PC-9 (cell line): ENCODE data around the gene ACTL8. TPM values are rescaled to one million over a fixed set of nuclear protein-coding genes. Genes with fewer than 3 reads are reported as not detected.

Source experiments
- BruUV-seq: library from RNA; stranded (reverse); fragments of 400-500 nt; replicated peaks from 2 replicates; lab custom pipeline; 2021; lab: Mats Ljungman, UMichigan
- CTCF ChIA-PET: fragments of 300-600 bp; sonication (Branson Sonifier 250); formaldehyde crosslinking; loops from one replicate; lab custom pipeline; 2022; ENCODE audit warnings: antibody characterized with exemption; lab: Charles Lee
- POLR2A ChIA-PET: fragments of 300-600 bp; sonication (Branson Sonifier 250); formaldehyde crosslinking; loops from one replicate; lab custom pipeline; 2022; ENCODE audit warnings: antibody characterized with exemption; ENCODE audit not compliant: unreplicated experiment; lab: Charles Lee
- DNase-seq, 2 experiments: peaks; one replicate each; pipeline versions ENCODE4 v3.0.0 to v3.0.0-alpha.2; 2015 to 2022; ENCODE audit warnings: mixed read lengths in 1 of 2
- H2AFZ ChIP-seq: fragments of 200-600 bp; sonication (generic); 2 replicates; pipeline ENCODE4 v1.8.1; 2017; ENCODE audit warnings: antibody characterized with exemption
- H3F3A ChIP-seq: fragments of 200-600 bp; sonication (generic); 2 replicates; pipeline ENCODE4 v1.8.1; 2017; ENCODE audit warnings: antibody characterized with exemption, mild to moderate bottlenecking, low read depth; ENCODE audit not compliant: insufficient read depth
- H3K27ac ChIP-seq: fragments of 200-600 bp; sonication (generic); 2 replicates; pipeline ENCODE4 v1.6.1; 2016; ENCODE audit warnings: mixed run types
- H3K27me3 ChIP-seq: fragments of 200-600 bp; sonication (generic); 2 replicates; pipeline ENCODE4 v1.6.1; 2016; ENCODE audit warnings: low read depth, mixed run types; ENCODE audit not compliant: insufficient read depth
- H3K36me3 ChIP-seq: fragments of 200-600 bp; sonication (generic); 2 replicates; pipeline ENCODE4 v1.6.1; 2016; ENCODE audit warnings: low read depth, mixed run types
- H3K4me1 ChIP-seq: fragments of 200-600 bp; sonication (generic); replicated peaks from 2 replicates; pipeline ENCODE4 v1.6.1; 2016; ENCODE audit warnings: mixed run types; ENCODE audit not compliant: insufficient read depth
- H3K4me2 ChIP-seq: fragments of 200-600 bp; sonication (generic); 2 replicates; pipeline ENCODE4 v1.6.1; 2017; ENCODE audit warnings: mixed run types
- H3K4me3 ChIP-seq: fragments of 200-600 bp; sonication (generic); 2 replicates; pipeline ENCODE4 v1.6.1; 2016; ENCODE audit warnings: mixed run types
- H3K79me2 ChIP-seq: fragments of 200-600 bp; sonication (generic); 2 replicates; pipeline ENCODE4 v1.6.1; 2017; ENCODE audit warnings: low read depth, mixed run types
- H3K9me2 ChIP-seq: fragments of 200-600 bp; sonication (generic); 2 replicates; pipeline ENCODE4 v1.8.1; 2017; ENCODE audit warnings: mild to moderate bottlenecking; ENCODE audit not compliant: insufficient read depth
- H3K9me3 ChIP-seq: fragments of 200-600 bp; sonication (generic); 2 replicates; pipeline ENCODE4 v1.8.1; 2016; ENCODE audit warnings: low read depth; ENCODE audit not compliant: insufficient read depth
- H4K20me1 ChIP-seq: fragments of 200-600 bp; sonication (generic); 2 replicates; pipeline ENCODE4 v1.8.1; 2017; ENCODE audit not compliant: insufficient read depth
- CTCF ChIP-seq: fragments of 200-600 bp; sonication (generic); conservative IDR thresholded peaks from 2 replicates; pipeline ENCODE4 v1.6.1; 2017; ENCODE audit warnings: mixed run types, antibody characterized with exemption, mild to moderate bottlenecking, moderate library complexity
- EZH2 ChIP-seq: fragments of 200-600 bp; sonication (generic); IDR thresholded peaks from 2 replicates; pipeline ENCODE4 v1.8.0; 2017; ENCODE audit warnings: antibody characterized with exemption, low read depth
- intact Hi-C: fragments of 100-400 bp; cut with micrococcal nuclease; formaldehyde crosslinking; loops from one replicate; pipeline ENCODE4 v1.10.0; 2022; ENCODE audit not compliant: unreplicated experiment
- total RNA-seq: library from RNA; stranded (reverse); gene quantifications from 2 replicates; pipeline ENCODE4 v1.2.3, GENCODE V29; 2021

Gene ACTL8
- total RNA-seq, 1 experiment from 2014 or later, result 0.68 TPM

- Histone ChIP-seq H3F3A (no peaks in the 10 kb centered on the region), H3K79me2 (no peaks in the 10 kb centered on the region), H3K36me3 (no peaks in the 10 kb centered on the region), H3K4me2 (no peak overlapping the region), H3K27me3 (peaks cover 26% of the 10 kb centered on the region), H4K20me1 (no peaks in the 10 kb centered on the region), H2AFZ (no peak overlapping the region), H3K4me3 (no peak overlapping the region), H3K27ac (no peak overlapping the region), H3K9me2 (no peaks in the 10 kb centered on the region), H3K9me3 (no peaks in the 10 kb centered on the region), H3K4me1 (no peaks in the 10 kb centered on the region)
- no TSS peak for BruUV-seq
- CTCF ChIA-PET, result no interaction called here
- POLR2A ChIA-PET, result interaction anchor here (0.6 kb wide), 1 partner anchor 14 kb away, joined by 4 read pairs; no protein-coding TSS in a partner anchor
- TF ChIP-seq EZH2 (no peak), CTCF (no peak)
- intact Hi-C loops, result no loop called here
- no peak for DNase-seq
Measured at GRCh38 chr1:17739050-17739449, 16.1 kb upstream of the ACTL8 start.

GRCh38 chr1:17741052-17741451, 14.1 kb upstream of the ACTL8 start:
- H3K9me3 ChIP-seq, result no peaks in the 10 kb centered on the region
- H3K4me2 ChIP-seq, result no peak overlapping the region
- no peak overlapping the region for H2AFZ ChIP-seq
- H3F3A ChIP-seq, result no peaks in the 10 kb centered on the region
- BruUV-seq, result no TSS peak
- H3K4me1 ChIP-seq, result no peaks in the 10 kb centered on the region
- H3K9me2 ChIP-seq, result no peaks in the 10 kb centered on the region
- TF ChIP-seq CTCF (no peak), EZH2 (no peak)
- intact Hi-C loops, result no loop called here
- no peaks in the 10 kb centered on the region for H3K79me2 ChIP-seq
- no peaks in the 10 kb centered on the region for H4K20me1 ChIP-seq
- DNase-seq, result no peak
- H3K4me3 ChIP-seq, result no peak overlapping the region
- no peak overlapping the region for H3K27ac ChIP-seq
- CTCF ChIA-PET, result no interaction called here
- POLR2A ChIA-PET, result no interaction called here
- no peaks in the 10 kb centered on the region for H3K36me3 ChIP-seq
- peaks cover 44% of the 10 kb centered on the region for H3K27me3 ChIP-seq

- no peaks in the 10 kb centered on the region for H3K9me2 ChIP-seq
- H3K4me1 ChIP-seq, result no peaks in the 10 kb centered on the region
- no peaks in the 10 kb centered on the region for H3K9me3 ChIP-seq
- POLR2A ChIA-PET, result no interaction called here
- H3K27ac ChIP-seq, result no peak overlapping the region
- H3K27me3 ChIP-seq, result peaks cover 48% of the 10 kb centered on the region
- CTCF ChIA-PET, result no interaction called here
- no peaks in the 10 kb centered on the region for H4K20me1 ChIP-seq
- H3K4me2 ChIP-seq, result no peak overlapping the region
- H3F3A ChIP-seq, result no peaks in the 10 kb centered on the region
- H3K36me3 ChIP-seq, result no peaks in the 10 kb centered on the region
- H3K4me3 ChIP-seq, result no peak overlapping the region
- DNase-seq, result no peak
- H3K79me2 ChIP-seq, result no peaks in the 10 kb centered on the region
- intact Hi-C loops, result no loop called here
- H2AFZ ChIP-seq, result no peak overlapping the region
- BruUV-seq, result no TSS peak
- no peak for TF ChIP-seq CTCF
- TF ChIP-seq EZH2, result no peak
Measured at GRCh38 chr1:17742583-17742982, 12.6 kb upstream of the ACTL8 start.
